Gastrocnemius medialis (tissue), 4 donors: ENCODE measurements around the gene FIGLA. TPM values are rescaled to one million over a fixed set of nuclear protein-coding genes. Genes with fewer than 3 reads are reported as not detected.

Source experiments
- ATAC-seq, 2 donors: fragments of 150-250 bp; one replicate each; pipeline ENCODE4 v1.9.1; 2016
- DNase-seq, 2 donors: peaks; one replicate each; pipeline ENCODE4 v3.0.0-alpha.2; 2019
- H3K27ac ChIP-seq, 4 donors: fragments of 200-600 bp; sonication (generic); 1 replicate in 1 of 4; 2 replicates in 3 of 4; pipeline ENCODE4 v1.5.1; 2016 to 2018; ENCODE audit warnings: mild to moderate bottlenecking in 2 of 4, moderate library complexity in 1 of 4
- H3K27me3 ChIP-seq, 3 donors: fragments of 200-600 bp; sonication (generic) in 2 of 3; 1 replicate in 1 of 3; 2 replicates in 2 of 3; pipeline versions ENCODE4 v1.5.1 to v1.6.0; 2016 to 2019; ENCODE audit warnings: mild to moderate bottlenecking in 1 of 3, moderate library complexity in 1 of 3
- H3K36me3 ChIP-seq, 2 donors: fragments of 200-600 bp; sonication (generic) in 1 of 2; one replicate each; pipeline ENCODE4 v1.5.1; 2017 to 2018
- H3K4me1 ChIP-seq, 2 donors: fragments of 200-600 bp; sonication (generic) in 1 of 2; one replicate each; pipeline ENCODE4 v1.5.1; 2016 to 2017; ENCODE audit warnings: mild to moderate bottlenecking in 2 of 2
- H3K4me3 ChIP-seq, 4 donors: fragments of 200-600 bp; sonication (generic) in 3 of 4; 1 replicate in 1 of 4; 2 replicates in 3 of 4; pipeline ENCODE4 v1.5.1; 2016 to 2019; ENCODE audit warnings: mild to moderate bottlenecking in 2 of 4
- H3K9me3 ChIP-seq, 3 donors: fragments of 200-600 bp; sonication (generic) in 2 of 3; 1 replicate in 1 of 3; 2 replicates in 2 of 3; pipeline ENCODE4 v1.5.1; 2016 to 2019
- CTCF ChIP-seq, 5 experiments: fragments of 450-650 bp in 3 of 5; fragments of 200-600 bp in 2 of 5; sonication (generic) in 2 of 5; IDR thresholded peaks in 4 of 5; conservative IDR thresholded peaks in 1 of 5; 1 replicate in 4 of 5; 2 replicates in 1 of 5; pipeline ENCODE4 v1.5.1; 2016 to 2019; ENCODE audit warnings: antibody characterized with exemption in 5 of 5, mild to moderate bottlenecking in 3 of 5, moderate library complexity in 3 of 5
- POLR2A ChIP-seq, 2 donors: fragments of 450-650 bp; IDR thresholded peaks; one replicate each; pipeline ENCODE4 v1.6.1; 2017; ENCODE audit warnings: antibody characterized with exemption in 2 of 2, mild to moderate bottlenecking in 2 of 2, moderate library complexity in 2 of 2
- in situ Hi-C, 4 donors: fragments of 200-750 bp; cut with MboI; loops; one replicate each; pipeline versions ENCODE4 v1.15.0 to v1.8.0; 2017; ENCODE audit warnings: low sequenced_read_pairs in 4 of 4
- intact Hi-C: fragments of 100-400 bp; cut with DNase I; formaldehyde crosslinking; loops from one replicate; pipeline ENCODE4 v1.15.1; 2023; ENCODE audit warnings: low total_unique reads
- total RNA-seq, 4 donors: library from RNA; depleted of rRNA; stranded (reverse); fragments of >200 nt; gene quantifications; one replicate each; pipeline versions ENCODE4 v1.1.0 to v1.2.3, GENCODE V29; 2016

The FIGLA gene
- total RNA-seq, 4 donors from 2014 or later, result not detected

- DNase-seq (no peak), ATAC-seq (no peak)
- no peak overlapping the region for H3K27ac ChIP-seq
- intact Hi-C loops, result no loop called here
- H3K4me1 ChIP-seq, result peaks cover 7 to 8% of the 10 kb centered on the region in 2 donors
- peak overlapping the region; percentile 38 to 52 (median 50) for H3K4me3 ChIP-seq
- H3K9me3 ChIP-seq, result no peaks in the 10 kb centered on the region
- TF ChIP-seq POLR2A (IDR thresholded peaks at IDR 0.05) (no peak), CTCF (IDR thresholded peaks at IDR 0.05 in 4 of 5, conservative IDR thresholded peaks at IDR 0.05 in 1 of 5) (no peak)
- H3K36me3 ChIP-seq, result no peaks in the 10 kb centered on the region
- in situ Hi-C loops, result no loop called here
- peaks cover 26 to 49% (median 37%) of the 10 kb centered on the region in 3 donors for H3K27me3 ChIP-seq
Observed at GRCh38 chr2:70766357-70767078, 23.9 kb downstream of the FIGLA start.

- no peaks in the 10 kb centered on the region for H3K36me3 ChIP-seq
- in situ Hi-C loops, result no loop called here
- H3K27ac ChIP-seq, result no peak overlapping the region
- H3K27me3 ChIP-seq, result peaks cover 26 to 49% (median 37%) of the 10 kb centered on the region in 3 donors
- peaks cover 7 to 8% of the 10 kb centered on the region in 2 donors for H3K4me1 ChIP-seq
- ATAC-seq (no peak), DNase-seq (no peak)
- H3K4me3 ChIP-seq, result no peak overlapping the region
- H3K9me3 ChIP-seq, result no peaks in the 10 kb centered on the region
- TF ChIP-seq POLR2A (IDR thresholded peaks at IDR 0.05), result no peak
- no peak for TF ChIP-seq CTCF (IDR thresholded peaks at IDR 0.05 in 4 of 5, conservative IDR thresholded peaks at IDR 0.05 in 1 of 5)
- intact Hi-C loops, result no loop called here
Observed at GRCh38 chr2:70765507-70765906, 24.9 kb downstream of the FIGLA start.

GRCh38 chr2:70759446-70759845 is 31.0 kb downstream of the FIGLA start:
- TF ChIP-seq POLR2A (IDR thresholded peaks at IDR 0.05), result no peak
- no peak for TF ChIP-seq CTCF (IDR thresholded peaks at IDR 0.05 in 4 of 5, conservative IDR thresholded peaks at IDR 0.05 in 1 of 5)
- Histone ChIP-seq H3K4me3 (no peak overlapping the region), H3K36me3 (no peaks in the 10 kb centered on the region), H3K9me3 (no peaks in the 10 kb centered on the region), H3K27ac (no peak overlapping the region), H3K27me3 (peaks cover 3 to 12% (median 4%) of the 10 kb centered on the region in 3 donors), H3K4me1 (no peaks in the 10 kb centered on the region)
- DNase-seq (no peak), ATAC-seq (no peak)
- intact Hi-C loops (no loop called here), in situ Hi-C loops (no loop called here)

- no peak for DNase-seq
- in situ Hi-C loops, result no loop called here
- intact Hi-C loops, result no loop called here
- Histone ChIP-seq H3K27me3 (peaks cover 0 to 9% (median 0%) of the 10 kb centered on the region in 3 donors), H3K4me3 (no peak overlapping the region), H3K36me3 (no peaks in the 10 kb centered on the region), H3K4me1 (no peaks in the 10 kb centered on the region), H3K27ac (no peak overlapping the region), H3K9me3 (no peaks in the 10 kb centered on the region)
- TF ChIP-seq POLR2A (IDR thresholded peaks at IDR 0.05) (no peak), CTCF (IDR thresholded peaks at IDR 0.05 in 4 of 5, conservative IDR thresholded peaks at IDR 0.05 in 1 of 5) (no peak)
- no peak for ATAC-seq
Observed at GRCh38 chr2:70757966-70758365, 32.5 kb downstream of the FIGLA start.
